ENCODE measurements around the gene SHKBP1.

GRCh38 chr19:40542202-40542859 lies 34.3 kb upstream of the SHKBP1 start:
- TF ChIP-seq, protein P1, sequence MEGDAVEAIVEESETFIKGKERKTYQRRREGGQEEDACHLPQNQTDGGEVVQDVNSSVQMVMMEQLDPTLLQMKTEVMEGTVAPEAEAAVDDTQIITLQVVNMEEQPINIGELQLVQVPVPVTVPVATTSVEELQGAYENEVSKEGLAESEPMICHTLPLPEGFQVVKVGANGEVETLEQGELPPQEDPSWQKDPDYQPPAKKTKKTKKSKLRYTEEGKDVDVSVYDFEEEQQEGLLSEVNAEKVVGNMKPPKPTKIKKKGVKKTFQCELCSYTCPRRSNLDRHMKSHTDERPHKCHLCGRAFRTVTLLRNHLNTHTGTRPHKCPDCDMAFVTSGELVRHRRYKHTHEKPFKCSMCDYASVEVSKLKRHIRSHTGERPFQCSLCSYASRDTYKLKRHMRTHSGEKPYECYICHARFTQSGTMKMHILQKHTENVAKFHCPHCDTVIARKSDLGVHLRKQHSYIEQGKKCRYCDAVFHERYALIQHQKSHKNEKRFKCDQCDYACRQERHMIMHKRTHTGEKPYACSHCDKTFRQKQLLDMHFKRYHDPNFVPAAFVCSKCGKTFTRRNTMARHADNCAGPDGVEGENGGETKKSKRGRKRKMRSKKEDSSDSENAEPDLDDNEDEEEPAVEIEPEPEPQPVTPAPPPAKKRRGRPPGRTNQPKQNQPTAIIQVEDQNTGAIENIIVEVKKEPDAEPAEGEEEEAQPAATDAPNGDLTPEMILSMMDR (IDR thresholded peaks at IDR 0.05; ENCODE audit: low read depth, low read length, poor library complexity, severe bottlenecking) = no peak
- TF ChIP-seq EZH2phosphoT487 (IDR thresholded peaks at IDR 0.05; ENCODE audit: borderline replicate concordance, low read length) = no peak

All from DOHH2 (cell line).